Measurements from ENCODE around the gene TICRR. TPM values are rescaled to one million over a fixed set of nuclear protein-coding genes. Genes with fewer than 3 reads are reported as not detected.
"Not testable (repeated sequence)": the region's sequence is repeated elsewhere in the genome, so short reads cannot be mapped to it uniquely, and the experiment has no call there.

Gene TICRR
- polyA plus RNA-seq, 1 donor, result 4.1 TPM

- no peak for DNase-seq (ENCODE audit: low read depth)
Measured at GRCh38 chr15:89569090-89569745, 6.1 kb upstream of the TICRR start.

GRCh38 chr15:89575656-89576416 lies 567 bp downstream of the TICRR start:
- no peak for DNase-seq (ENCODE audit: low read depth)

- DNase-seq (ENCODE audit: low read depth), result no peak
Measured at GRCh38 chr15:89576417-89576773, 1.1 kb downstream of the TICRR start.

GRCh38 chr15:89577776-89578115 lies 2.5 kb downstream of the TICRR start:
- DNase-seq (ENCODE audit: low read depth), result no peak

GRCh38 chr15:89578146-89578545 lies 2.9 kb downstream of the TICRR start:
- no peak for DNase-seq (ENCODE audit: low read depth)

GRCh38 chr15:89580747-89581146 lies 5.5 kb downstream of the TICRR start:
- not testable (repeated sequence) for DNase-seq (ENCODE audit: low read depth)

- DNase-seq (ENCODE audit: low read depth), result no peak
Measured at GRCh38 chr15:89586651-89587050, 11.4 kb downstream of the TICRR start.

- DNase-seq (ENCODE audit: low read depth), result no peak
Measured at GRCh38 chr15:89587955-89588354, 12.7 kb downstream of the TICRR start.

GRCh38 chr15:89591834-89592233 lies 16.6 kb downstream of the TICRR start:
- no peak for DNase-seq (ENCODE audit: low read depth)

- no peak for DNase-seq (ENCODE audit: low read depth)
Measured at GRCh38 chr15:89593018-89593417, 17.7 kb downstream of the TICRR start.

- DNase-seq (ENCODE audit: low read depth), result no peak
Measured at GRCh38 chr15:89599021-89599420, 23.8 kb downstream of the TICRR start.

GRCh38 chr15:89611317-89611716 lies 36.0 kb downstream of the TICRR start:
- DNase-seq (ENCODE audit: low read depth), result no peak

- DNase-seq (ENCODE audit: low read depth), result no peak
Measured at GRCh38 chr15:89613031-89613430, 37.8 kb downstream of the TICRR start.

- DNase-seq (ENCODE audit: low read depth), result no peak
Measured at GRCh38 chr15:89614164-89614563, 38.9 kb downstream of the TICRR start.

GRCh38 chr15:89615135-89615534 lies 39.9 kb downstream of the TICRR start:
- no peak for DNase-seq (ENCODE audit: low read depth)

GRCh38 chr15:89616228-89616627 lies 41.0 kb downstream of the TICRR start:
- DNase-seq (ENCODE audit: low read depth), result no peak

GRCh38 chr15:89621547-89621946 lies 46.3 kb downstream of the TICRR start:
- DNase-seq (ENCODE audit: low read depth), result no peak

- DNase-seq (ENCODE audit: low read depth), result no peak
Measured at GRCh38 chr15:89623165-89623564, 47.9 kb downstream of the TICRR start.

GRCh38 chr15:89625716-89626115 lies 50.4 kb downstream of the TICRR start:
- DNase-seq (ENCODE audit: low read depth), result no peak

GRCh38 chr15:89627256-89627970 lies 52.1 kb downstream of the TICRR start:
- no peak for DNase-seq (ENCODE audit: low read depth)

GRCh38 chr15:89628301-89628700 lies 53.0 kb downstream of the TICRR start:
- no peak for DNase-seq (ENCODE audit: low read depth)

- no peak for DNase-seq (ENCODE audit: low read depth)
Measured at GRCh38 chr15:89628806-89629715, 53.8 kb downstream of the TICRR start.

All from forelimb muscle (tissue), 1 donor.